ENCODE data around the gene ARID5B.

DNA sequence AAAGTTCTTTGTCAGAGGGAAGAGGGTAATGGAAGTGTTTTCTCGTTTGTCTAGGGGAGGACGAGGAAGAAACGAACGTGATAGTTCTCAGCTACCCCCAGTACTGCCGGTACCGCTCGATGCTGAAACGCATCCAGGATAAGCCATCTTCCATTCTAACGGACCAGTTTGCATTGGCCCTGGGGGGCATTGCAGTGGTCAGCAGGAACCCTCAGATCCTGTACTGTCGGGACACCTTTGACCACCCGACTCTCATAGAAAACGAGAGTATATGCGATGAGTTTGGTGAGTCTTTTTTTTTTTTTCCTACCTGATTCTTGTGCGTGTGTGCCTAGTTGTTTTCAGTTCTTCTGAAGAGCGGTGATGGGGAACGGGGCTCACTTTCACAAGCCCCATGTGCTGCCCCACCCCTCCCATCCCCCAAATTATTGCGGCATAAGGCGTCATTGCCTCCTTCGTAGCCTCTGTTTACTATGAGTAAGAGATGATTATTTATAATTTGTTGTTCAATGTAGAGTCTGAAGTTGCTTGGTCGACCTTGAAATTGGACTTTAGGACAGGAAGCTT, 98.6 kb downstream of the ARID5B start:
- TF ChIP-seq, protein P1, sequence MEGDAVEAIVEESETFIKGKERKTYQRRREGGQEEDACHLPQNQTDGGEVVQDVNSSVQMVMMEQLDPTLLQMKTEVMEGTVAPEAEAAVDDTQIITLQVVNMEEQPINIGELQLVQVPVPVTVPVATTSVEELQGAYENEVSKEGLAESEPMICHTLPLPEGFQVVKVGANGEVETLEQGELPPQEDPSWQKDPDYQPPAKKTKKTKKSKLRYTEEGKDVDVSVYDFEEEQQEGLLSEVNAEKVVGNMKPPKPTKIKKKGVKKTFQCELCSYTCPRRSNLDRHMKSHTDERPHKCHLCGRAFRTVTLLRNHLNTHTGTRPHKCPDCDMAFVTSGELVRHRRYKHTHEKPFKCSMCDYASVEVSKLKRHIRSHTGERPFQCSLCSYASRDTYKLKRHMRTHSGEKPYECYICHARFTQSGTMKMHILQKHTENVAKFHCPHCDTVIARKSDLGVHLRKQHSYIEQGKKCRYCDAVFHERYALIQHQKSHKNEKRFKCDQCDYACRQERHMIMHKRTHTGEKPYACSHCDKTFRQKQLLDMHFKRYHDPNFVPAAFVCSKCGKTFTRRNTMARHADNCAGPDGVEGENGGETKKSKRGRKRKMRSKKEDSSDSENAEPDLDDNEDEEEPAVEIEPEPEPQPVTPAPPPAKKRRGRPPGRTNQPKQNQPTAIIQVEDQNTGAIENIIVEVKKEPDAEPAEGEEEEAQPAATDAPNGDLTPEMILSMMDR (conservative IDR thresholded peaks at IDR 0.05 in 1 of 2, IDR thresholded peaks at IDR 0.05 in 1 of 2; ENCODE audit: extremely low read depth in 1 of 2, insufficient read depth in 1 of 2, low read depth in 1 of 2, low read length in 2 of 2), result no peak
- TF ChIP-seq EZH2 (IDR thresholded peaks at IDR 0.05; ENCODE audit: borderline replicate concordance, low read length), result no peak

All from mammary epithelial cell (primary cell).